ENCODE measurements around the gene FHL2. TPM values are rescaled to one million over a fixed set of nuclear protein-coding genes. Genes with fewer than 3 reads are reported as not detected.

The FHL2 gene, protein sequence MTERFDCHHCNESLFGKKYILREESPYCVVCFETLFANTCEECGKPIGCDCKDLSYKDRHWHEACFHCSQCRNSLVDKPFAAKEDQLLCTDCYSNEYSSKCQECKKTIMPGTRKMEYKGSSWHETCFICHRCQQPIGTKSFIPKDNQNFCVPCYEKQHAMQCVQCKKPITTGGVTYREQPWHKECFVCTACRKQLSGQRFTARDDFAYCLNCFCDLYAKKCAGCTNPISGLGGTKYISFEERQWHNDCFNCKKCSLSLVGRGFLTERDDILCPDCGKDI
- total RNA-seq (2011; cell fraction: chromatin; rRNA removed; ENCODE audit: low replicate concordance) = 11.6 and 14.9 TPM in 2 replicates
- total RNA-seq (2011; cell fraction: nucleolus; rRNA removed) = 8.7 and 15.1 TPM in 2 replicates
- total RNA-seq (2011; cell fraction: nucleoplasm; rRNA removed) = 14.7 and 16.9 TPM in 2 replicates
- 24.9 and 30.4 TPM in 2 replicates for total RNA-seq (2014; rRNA removed)
- 20.4 and 23.9 TPM in 2 replicates for total RNA-seq (2014; rRNA removed; fragmentation: Illumina TruSeq; extraction: Trizol)
- 13.9 and 14.4 TPM in 2 replicates for total RNA-seq (2015; rRNA removed; fragmentation: Illumina TruSeq; extraction: Trizol)
- total RNA-seq (2021) = 31.4 and 33.6 TPM in 2 replicates
- 7.5 and 24.2 TPM in 2 replicates for polyA plus RNA-seq (2011; rRNA removed)
- polyA plus RNA-seq (2011; cell fraction: cytosol; rRNA removed) = 10.0 and 28.0 TPM in 2 replicates
- 3.5 and 10.2 TPM in 2 replicates for polyA plus RNA-seq (2011; cell fraction: nucleus; rRNA removed)
- polyA plus RNA-seq (2012) = 28.9 and 53.6 TPM in 2 replicates
- 31.3 and 33.1 TPM in 2 replicates for polyA plus RNA-seq (2014; fragmentation: Illumina TruSeq; extraction: Trizol)
- 10 to 100 TPM; 13.7 to 16.6 TPM for polyA plus RNA-seq (2014; fragmentation: Nextera tagmentation; extraction: Ambion mirVana)
- 32.5 and 34.5 TPM in 2 replicates for polyA plus RNA-seq (2014; rRNA removed)
- 9.1 and 18.7 TPM in 2 replicates for polyA minus RNA-seq (2011; rRNA and poly(A)+ RNA removed)
- 5.1 and 5.5 TPM in 2 replicates for polyA minus RNA-seq (2011; cell fraction: cytosol; rRNA and poly(A)+ RNA removed)
- polyA minus RNA-seq (2011; cell fraction: nucleus; rRNA and poly(A)+ RNA removed) = 1.9 and 10.8 TPM in 2 replicates
- percentile 72 among the genes with signal in this experiment for Bru-seq, nascent RNA
- BruChase-seq, experiment 1, labeled RNA remaining after a 2-hour chase = percentile 60 among the genes with signal in this experiment
- percentile 57 among the genes with signal in this experiment for BruChase-seq, experiment 2, labeled RNA remaining after a 6-hour chase
- long read RNA-seq, experiment 1, transcript FHL2-205 (6 exons, 1,531 nt) = minor isoform, 11 of 65 reads
- long read RNA-seq, experiment 1, transcript FHL2-206 (6 exons, 1,367 nt) = major isoform, 12 of 65 reads
- long read RNA-seq, experiment 1, transcript FHL2-202 (7 exons, 1,769 nt) = minor isoform, 10 of 65 reads
- long read RNA-seq, experiment 1, transcript FHL2-201 (7 exons, 1,462 nt) = minor isoform, 11 of 65 reads
- long read RNA-seq, experiment 1, partial matches to known transcripts = 8 of 65 reads
- long read RNA-seq, experiment 1, other reads (novel, unspliced or antisense) = 12 of 65 reads
- long read RNA-seq, experiment 2, transcript FHL2-205 (6 exons, 1,531 nt) = major isoform, 9 of 36 reads
- long read RNA-seq, experiment 2, transcript FHL2-206 (6 exons, 1,367 nt) = minor isoform, 5 of 36 reads
- long read RNA-seq, experiment 2, transcript FHL2-202 (7 exons, 1,769 nt) = major isoform, 9 of 36 reads
- long read RNA-seq, experiment 2, partial matches to known transcripts = 4 of 36 reads
- long read RNA-seq, experiment 2, other reads (novel, unspliced or antisense) = 4 of 36 reads
- long read RNA-seq, experiment 3, transcript FHL2-202 (7 exons, 1,769 nt) = minor isoform, 7 of 46 reads
- long read RNA-seq, experiment 3, transcript FHL2-206 (6 exons, 1,367 nt) = minor isoform, 12 of 46 reads
- long read RNA-seq, experiment 3, transcript FHL2-205 (6 exons, 1,531 nt) = major isoform, 18 of 46 reads
- long read RNA-seq, experiment 3, partial matches to known transcripts = 2 of 46 reads
- long read RNA-seq, experiment 3, other reads (novel, unspliced or antisense) = 1 of 46 reads

DNA sequence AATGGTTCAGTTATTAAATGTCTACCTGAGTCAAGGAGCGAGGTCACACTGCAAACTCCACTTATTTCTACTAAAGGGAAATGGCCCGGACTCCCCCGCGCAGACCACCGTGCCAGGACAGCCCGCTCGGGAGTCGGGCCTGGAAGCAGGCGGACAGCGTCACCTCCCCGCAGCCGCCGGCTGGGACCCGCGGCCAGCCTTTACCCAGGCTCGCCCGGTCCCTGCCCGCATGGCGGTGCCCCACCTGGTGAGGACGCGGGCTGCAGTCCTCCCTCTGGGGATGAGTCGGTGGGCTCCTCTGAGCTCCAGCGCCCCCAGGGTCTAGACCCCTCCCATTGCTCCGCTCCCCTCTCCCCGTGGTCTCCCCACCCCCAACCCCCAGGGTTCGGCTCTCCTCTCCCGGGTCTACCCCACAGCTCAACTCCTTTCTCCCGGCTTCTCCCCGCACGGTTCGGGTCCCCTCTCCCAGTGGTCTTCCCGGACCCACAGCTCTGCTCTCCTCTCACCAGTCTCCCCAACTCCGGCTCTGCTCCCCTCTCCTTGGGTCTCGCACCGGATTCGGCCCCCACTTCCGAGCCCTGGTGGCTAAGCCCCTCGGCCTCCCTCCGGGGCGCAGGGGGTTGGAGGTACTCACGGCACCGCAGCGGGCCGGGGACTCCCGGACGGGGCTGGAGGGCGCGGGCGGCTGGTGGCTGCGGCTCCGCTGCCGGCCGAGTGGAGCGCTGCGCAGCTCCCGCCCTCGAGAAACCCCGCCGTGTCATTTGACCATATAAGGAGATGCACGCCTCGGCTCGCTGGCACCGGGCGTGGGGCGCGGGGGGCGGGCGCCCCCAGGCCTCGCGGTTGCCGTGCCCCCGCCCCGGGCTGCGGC lies at the start of gene FHL2:
TSS of gene FHL2 (minus strand) at position 716 of the 871 bp plus-strand sequence. CDS start 12,535 bp downstream, outside the sequence.
- peak within 1 kb of the TSS; percentile 96 for H2AFZ ChIP-seq (ENCODE audit: low read depth, low read length)
- no peaks in the 10 kb centered on the region for H4K20me1 ChIP-seq (replicated peaks; ENCODE audit: control insufficient read depth, insufficient read depth, low read length)
- intact Hi-C loops (cut with micrococcal nuclease) (no loop called here), in situ Hi-C loops (cut with MboI) (no loop called here)
- ATAC-seq = peak; percentile 94
- BruUV-seq (replicated peaks) = no TSS peak
- H3K79me2 ChIP-seq (ENCODE audit: control insufficient read depth, insufficient read depth, low read length) = peaks cover 52% of the 10 kb centered on the region
- H3K9me1 ChIP-seq (ENCODE audit: control insufficient read depth, insufficient read depth, low read length) = no peaks in the 10 kb centered on the region
- ChIA-PET CTCF (ENCODE audit: low intra/inter-chr PET ratio) (no interaction called here), POLR2A (interaction anchor here (0.6 to 2.2 kb wide), 8 partner anchors 9 to 168 kb away, joined by 3 to 10 read pairs (median 3); no protein-coding TSS in a partner anchor)
- peak within 1 kb of the TSS; percentile 90 for H3K4me2 ChIP-seq (ENCODE audit: insufficient read depth, low read length)
- peak; percentile 77 to 89 (median 83) for DNase-seq (ENCODE audit: extremely low read depth in 1 of 4, low spot score in 3 of 4)
- peak within 1 kb of the TSS; percentile 92 to 95 for H3K9ac ChIP-seq (ENCODE audit: insufficient read depth in 1 of 2, low read depth in 2 of 2, low read length in 2 of 2)
- no peak for FAIRE-seq
- H3K4me1 ChIP-seq (replicated peaks in 1 of 2; ENCODE audit: control insufficient read depth in 2 of 2, insufficient read depth in 2 of 2, low read length in 2 of 2) = peaks cover 19 to 32% of the 10 kb centered on the region in 2 experiments
- peak within 1 kb of the TSS; percentile 92 for H3K27ac ChIP-seq (ENCODE audit: extremely low read depth, low read depth, low read length)
- no peaks in the 10 kb centered on the region for H3K9me3 ChIP-seq (replicated peaks; ENCODE audit: control insufficient read depth, insufficient read depth, low read depth, low read length)
- WGBS (ENCODE audit: insufficient coverage, low coverage, missing lambda C conversion rate) = 2% methylated on average over 51 of the region's 74 CpGs
- peak within 1 kb of the TSS; percentile 91 for H3K4me3 ChIP-seq
- no peaks in the 10 kb centered on the region for H3K27me3 ChIP-seq (ENCODE audit: control insufficient read depth in 2 of 2, insufficient read depth in 2 of 2, low read length in 2 of 2)
- peaks cover 18% of the 10 kb centered on the region for H3K36me3 ChIP-seq (ENCODE audit: control insufficient read depth, insufficient read depth, low read length)
- TF ChIP-seq SIN3B (IDR thresholded peaks at IDR 0.05; ENCODE audit: low read depth) (0 out of 2 replicates have a peak, but pooled peaks have one; percentile 20), NR4A1 (CRISPR knock-in tag; IDR thresholded peaks at IDR 0.05) (no peak), NR4A1 (tag; IDR thresholded peaks at IDR 0.05) (no peak; the same call in 1 of the 2 replicates), HMG20A (CRISPR knock-in tag; conservative IDR thresholded peaks at IDR 0.05) (no peak), ZNF696 (CRISPR knock-in tag; conservative IDR thresholded peaks at IDR 0.05) (no peak), MYNN (IDR thresholded peaks at IDR 0.05) (no peak), MYNN (CRISPR knock-in tag; IDR thresholded peaks at IDR 0.05) (no peak), ZBED1 (IDR thresholded peaks at IDR 0.05) (peak; percentile 48; the same call in 1 of the 2 replicates), SMC3 (conservative IDR thresholded peaks at IDR 0.05; ENCODE audit: insufficient read depth, low read depth, low read length) (no peak), RFX5 (IDR thresholded peaks at IDR 0.05; ENCODE audit: low read depth, low read length) (no peak), HMG20B (CRISPR knock-in tag; IDR thresholded peaks at IDR 0.05) (no peak), NUFIP1 (IDR thresholded peaks at IDR 0.05; ENCODE audit: partially characterized antibody) (no peak), SMAD1 (IDR thresholded peaks at IDR 0.05; ENCODE audit: low read depth, low read length, partially characterized antibody) (peak; percentile 68), SMARCB1 (IDR thresholded peaks at IDR 0.05; ENCODE audit: insufficient read length, low read depth) (no peak)
